HUDEP-2 (cell line): Measurements from ENCODE around the gene UPF3B.
"Not testable (repeated sequence)": the region's sequence is repeated elsewhere in the genome, so short reads cannot be mapped to it uniquely, and the experiment has no call there.

Experiments
- DNase-seq, 76 experiments: peaks; one replicate each; lab custom pipeline; 2025; ENCODE audit not compliant: unreplicated experiment in 76 of 76; lab: John Stamatoyannopoulos, UW

Gene UPF3B

GRCh38 chrX:119852382-119853353 is at the start of gene UPF3B:
Gene UPF3B (minus strand): TSS chrX:119852963. CDS start chrX:119852928, 35 bp downstream.
- peak; percentile 1 to 96 (median 90) for DNase-seq

GRCh38 chrX:119900976-119901375 is 48.2 kb upstream of the UPF3B start:
- DNase-seq = no peak

GRCh38 chrX:119899125-119899524 is 46.4 kb upstream of the UPF3B start:
- no peak for DNase-seq

- no peak for DNase-seq
These were observed 43.1 kb upstream of the UPF3B start, which contains the start of gene AKAP14 for GRCh38 chrX:119895843-119896326. Gene AKAP14 (plus strand): TSS chrX:119895893. CDS start chrX:119903224, 7,331 bp downstream.

- not testable (repeated sequence) for DNase-seq
These were observed 39.4 kb upstream of the UPF3B start for GRCh38 chrX:119891961-119892692.

- DNase-seq = not testable (repeated sequence)
These were observed 37.9 kb upstream of the UPF3B start for GRCh38 chrX:119890626-119891025.

- peak in 63 of 76 experiments; percentile 0 to 64 (median 31) for DNase-seq
These were observed 35.1 kb upstream of the UPF3B start for GRCh38 chrX:119887721-119888425.

- peak in 3 of 76 experiments; percentile 0 to 10 (median 2) for DNase-seq
These were observed 33.0 kb upstream of the UPF3B start for GRCh38 chrX:119885554-119886428.

- peak in 28 of 76 experiments; percentile 0 to 43 (median 3) for DNase-seq
These were observed 28.0 kb upstream of the UPF3B start for GRCh38 chrX:119880552-119881437.

GRCh38 chrX:119880076-119880475 is 27.3 kb upstream of the UPF3B start:
- DNase-seq = no peak

- DNase-seq = no peak
These were observed 26.0 kb upstream of the UPF3B start for GRCh38 chrX:119878740-119879139.

GRCh38 chrX:119871599-119872395 is 19.0 kb upstream of the UPF3B start, which contains the start of the genes NDUFA1 and RNF113A:
Gene NDUFA1 (plus strand): TSS chrX:119871832. CDS start chrX:119871912, 80 bp downstream.
Gene RNF113A (minus strand): TSS chrX:119871733. CDS start chrX:119871613, 120 bp downstream.
- peak in 75 of 76 experiments; percentile 2 to 83 (median 65) for DNase-seq

GRCh38 chrX:119871245-119871598 is 18.5 kb upstream of the UPF3B start:
- DNase-seq = peak in 4 of 76 experiments; percentile 19 to 24 (median 20)

- DNase-seq = peak in 8 of 76 experiments; percentile 0 to 25 (median 2)
These were observed 17.9 kb upstream of the UPF3B start for GRCh38 chrX:119870626-119871131.

GRCh38 chrX:119853444-119853843 is 681 bp upstream of the UPF3B start:
- no peak for DNase-seq

- DNase-seq = no peak
These were observed 18.9 kb downstream of the UPF3B start for GRCh38 chrX:119833905-119834304.

- no peak for DNase-seq
These were observed 24.3 kb downstream of the UPF3B start for GRCh38 chrX:119828446-119828845.
